ENCODE measurements around the gene ALDOB.

ALDOB gene

DNA sequence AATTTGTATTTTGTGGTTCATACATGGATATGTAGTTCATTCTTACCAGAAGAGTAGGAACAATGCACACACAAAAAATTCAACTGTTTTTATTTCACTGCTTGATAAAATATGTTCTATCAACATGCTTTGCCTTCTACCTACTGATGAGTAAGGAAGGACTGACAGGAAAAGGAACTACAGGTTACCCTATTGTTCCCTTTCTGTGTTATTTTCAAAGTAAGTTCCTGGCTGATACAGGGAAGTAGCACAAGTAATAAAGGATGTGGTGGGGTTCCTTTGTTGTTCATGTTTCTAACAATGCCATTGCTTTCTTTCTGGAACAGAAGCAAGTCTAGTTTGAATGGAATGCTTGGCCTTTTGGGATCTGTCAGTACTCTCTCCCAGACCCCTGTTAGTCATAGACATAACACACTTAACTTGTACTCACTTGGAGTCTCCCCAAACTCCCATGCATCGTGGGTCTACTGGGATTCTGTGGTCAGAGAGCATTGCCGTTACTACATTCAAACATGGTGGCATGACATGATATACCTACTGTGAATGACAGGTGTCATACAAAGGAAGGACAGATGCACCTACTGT, 20.2 kb upstream of the ALDOB start:
- DNase-seq (ENCODE audit: low read depth), result no peak

DNA sequence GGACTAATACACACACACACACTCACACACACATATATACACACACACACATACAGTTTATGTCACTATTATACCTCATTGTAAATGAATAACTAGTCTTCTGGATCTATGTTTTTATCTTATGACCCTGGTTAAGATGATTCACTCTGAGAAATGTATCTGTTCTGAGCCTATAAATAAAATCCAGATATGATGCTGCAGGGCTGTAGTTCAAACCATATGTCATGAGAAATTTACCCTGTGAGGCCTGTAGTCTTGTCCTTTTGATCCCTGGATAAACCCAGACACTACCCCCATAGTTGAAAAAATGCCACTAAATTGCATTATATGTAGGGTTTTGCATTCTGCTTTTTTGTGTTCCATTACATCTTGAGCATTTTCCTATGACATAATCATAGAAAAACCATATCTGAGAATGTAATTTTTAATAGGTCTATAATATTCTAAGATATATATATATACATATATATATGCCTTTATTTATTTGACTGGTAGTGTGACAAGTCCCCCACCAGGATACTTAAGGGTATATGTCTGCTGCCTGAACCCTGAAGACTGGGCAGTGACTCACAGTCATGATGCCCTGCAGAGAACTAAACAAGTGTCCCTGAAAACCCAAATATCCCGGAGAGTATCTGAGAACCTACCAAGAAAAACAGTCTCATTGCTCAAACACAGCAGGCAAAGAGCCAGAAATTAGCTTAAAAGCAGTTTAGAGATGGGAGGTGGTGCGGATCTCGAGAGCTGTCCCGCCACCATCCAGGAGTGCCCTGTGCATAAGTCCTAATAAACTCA, 18.4 kb upstream of the ALDOB start:
- DNase-seq (ENCODE audit: low read depth), result peak; percentile 47

DNA sequence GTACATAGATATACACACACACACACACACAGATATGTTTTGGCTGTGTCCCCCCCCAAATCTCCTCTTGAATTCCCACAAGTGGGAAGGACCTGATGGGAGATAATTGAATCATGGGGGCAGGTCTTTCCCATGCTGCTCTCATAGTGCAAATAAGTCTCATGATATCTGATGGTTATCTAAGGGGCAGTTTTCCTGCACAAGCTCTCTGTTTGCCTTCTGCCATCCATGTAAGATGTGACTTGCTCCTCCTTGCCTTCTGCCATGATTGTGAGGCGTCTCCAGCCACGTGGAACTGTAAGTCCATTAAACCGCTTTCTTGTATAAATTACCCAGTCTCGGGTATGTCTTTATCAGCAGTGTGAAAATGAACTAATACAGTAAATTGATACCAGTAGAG, 15.9 kb upstream of the ALDOB start:
- no peak for DNase-seq (ENCODE audit: low read depth)

DNA sequence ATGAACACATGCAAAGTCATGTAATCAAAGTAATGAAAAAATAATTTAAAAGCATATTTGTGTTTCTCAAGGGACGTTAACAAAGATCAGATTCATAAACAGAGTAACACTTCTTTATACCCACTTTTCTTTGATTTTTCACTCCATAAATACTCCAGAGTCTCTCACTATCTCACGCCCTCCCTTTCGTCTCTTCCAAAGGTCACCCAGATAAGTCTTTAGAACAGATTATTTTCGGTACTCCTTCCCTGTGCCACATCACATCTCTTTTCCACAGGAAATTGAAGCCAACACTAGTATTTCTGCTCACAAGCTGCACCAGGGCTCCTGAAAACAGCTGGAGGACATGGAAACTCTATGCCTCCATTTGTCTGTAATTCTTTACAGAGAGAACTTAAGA, 15.4 kb upstream of the ALDOB start:
- no peak for DNase-seq (ENCODE audit: low read depth)

DNA sequence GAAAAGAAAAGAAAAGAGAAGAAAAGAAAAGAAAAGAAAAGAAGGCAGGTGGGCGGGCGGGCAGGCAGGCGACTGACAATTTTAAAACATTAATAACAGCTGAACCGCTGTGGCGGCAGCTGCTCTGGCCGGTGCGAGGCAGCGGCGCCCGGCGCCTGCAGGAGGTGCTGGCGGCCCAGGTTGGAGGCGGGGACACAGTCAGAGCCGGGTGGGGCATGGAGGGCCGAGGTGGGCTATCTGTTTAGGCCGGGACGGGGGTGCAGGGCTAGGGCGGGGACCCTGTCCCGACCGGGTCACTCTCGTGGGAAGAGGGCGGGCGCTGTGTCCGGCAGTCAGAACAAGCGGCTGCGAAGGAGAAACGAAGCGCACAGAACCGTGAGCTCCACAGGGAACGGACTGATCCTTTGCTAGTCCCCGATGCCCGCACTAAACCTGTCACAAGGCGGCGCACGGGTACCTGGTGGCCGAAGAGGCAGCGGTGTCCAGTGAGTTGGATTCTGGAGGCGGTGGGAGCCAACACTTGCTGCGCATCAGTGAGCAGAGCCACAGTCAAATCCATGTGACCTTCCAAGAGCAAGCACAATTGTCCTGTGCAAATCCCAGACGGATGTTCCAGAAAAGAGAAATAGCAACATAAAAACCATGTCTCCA, 13.6 kb upstream of the ALDOB start:
- peak; percentile 71 for DNase-seq (ENCODE audit: low read depth)

DNA sequence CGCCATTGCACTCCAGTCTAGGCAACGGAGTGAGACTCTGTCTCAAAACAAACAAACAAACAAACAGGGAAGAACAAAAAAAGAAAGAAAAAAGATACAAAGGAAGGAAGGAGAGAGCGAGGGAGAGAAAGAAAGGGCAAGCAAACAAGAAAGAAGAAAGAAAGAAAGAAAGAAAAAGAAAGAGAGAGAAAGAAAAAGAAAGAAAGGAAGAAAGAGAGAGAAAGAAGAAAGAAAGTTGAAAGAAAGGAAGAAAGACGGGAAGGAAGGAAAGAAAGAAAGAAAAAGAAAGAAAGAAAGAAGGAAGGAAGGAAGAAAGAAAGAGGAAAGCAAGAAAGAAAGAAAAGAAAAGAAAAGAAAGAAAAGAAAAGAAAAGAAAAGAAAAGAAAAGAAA, 13.1 kb upstream of the ALDOB start:
- no peak for DNase-seq (ENCODE audit: low read depth)

DNA sequence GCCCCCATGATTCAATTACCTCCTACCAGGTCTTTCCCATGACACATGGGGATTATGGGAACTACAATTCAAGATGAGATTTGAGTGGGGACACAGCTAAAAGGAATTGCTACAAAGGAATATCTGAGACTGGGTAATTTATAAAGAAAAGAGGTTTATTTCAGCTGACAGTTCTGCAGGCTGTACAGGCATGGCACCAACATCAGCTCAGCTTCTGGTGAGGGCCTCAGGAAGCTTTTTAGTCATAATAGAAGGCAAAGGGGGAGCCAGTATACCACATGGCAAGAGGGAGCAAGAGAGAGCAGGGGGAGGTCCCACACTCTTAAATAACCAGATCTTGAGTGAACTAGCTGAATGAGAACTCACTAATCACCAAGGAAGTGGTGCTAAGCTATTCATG, 11.2 kb upstream of the ALDOB start:
- DNase-seq (ENCODE audit: low read depth), result no peak

DNA sequence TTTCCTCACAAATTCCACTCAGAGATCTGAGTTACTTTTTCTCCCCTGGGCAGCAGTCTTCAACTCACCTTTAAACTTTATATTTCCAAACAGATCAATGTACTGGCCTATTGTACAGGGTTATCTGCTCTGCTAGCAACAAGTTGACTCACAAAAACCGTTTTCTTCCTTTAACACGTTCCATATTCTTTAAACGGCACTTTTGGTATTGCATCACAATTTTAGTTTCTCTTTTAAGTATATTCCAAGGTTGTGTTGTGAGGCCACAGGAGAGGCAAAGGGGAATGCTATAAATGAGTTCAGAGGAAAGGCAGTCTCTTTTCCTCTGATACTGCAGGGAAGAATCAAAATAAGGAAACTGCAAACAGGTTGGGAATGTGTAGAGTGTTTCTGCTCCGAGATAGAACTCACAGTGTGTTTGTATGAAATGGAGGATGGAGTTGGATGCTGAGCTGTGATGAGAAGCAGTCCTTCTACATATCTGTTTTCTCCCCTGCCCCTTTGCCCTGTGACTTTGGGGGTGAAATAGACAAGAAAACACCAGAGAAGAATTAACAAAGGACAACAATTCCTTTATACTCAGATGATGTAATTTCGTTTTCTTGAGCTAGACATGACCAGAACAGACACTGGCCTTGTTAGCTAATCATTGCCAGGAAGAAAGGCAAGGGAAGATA, 9.9 kb upstream of the ALDOB start:
- peak; percentile 56 for DNase-seq (ENCODE audit: low read depth)

DNA sequence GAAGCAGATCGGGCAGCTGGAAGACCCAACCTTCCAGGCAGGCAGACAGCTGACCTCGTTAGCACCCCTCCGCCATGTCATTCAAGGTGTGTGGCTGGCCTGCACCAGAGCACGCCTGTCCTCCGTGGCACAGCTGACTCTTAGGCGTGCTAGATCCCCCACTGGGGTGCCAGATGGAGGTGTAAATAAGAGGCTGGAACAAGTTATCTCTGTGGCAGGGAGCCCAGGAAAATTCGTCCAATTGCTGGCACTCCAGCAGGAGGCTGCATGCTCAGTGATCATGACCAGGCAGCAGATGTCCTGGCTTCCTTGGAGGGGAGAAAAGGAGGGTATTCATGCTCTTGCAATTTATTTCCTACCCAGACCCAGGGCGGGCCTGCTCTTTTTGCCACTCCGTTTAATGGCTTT, 7.8 kb upstream of the ALDOB start:
- DNase-seq (ENCODE audit: low read depth), result no peak

DNA sequence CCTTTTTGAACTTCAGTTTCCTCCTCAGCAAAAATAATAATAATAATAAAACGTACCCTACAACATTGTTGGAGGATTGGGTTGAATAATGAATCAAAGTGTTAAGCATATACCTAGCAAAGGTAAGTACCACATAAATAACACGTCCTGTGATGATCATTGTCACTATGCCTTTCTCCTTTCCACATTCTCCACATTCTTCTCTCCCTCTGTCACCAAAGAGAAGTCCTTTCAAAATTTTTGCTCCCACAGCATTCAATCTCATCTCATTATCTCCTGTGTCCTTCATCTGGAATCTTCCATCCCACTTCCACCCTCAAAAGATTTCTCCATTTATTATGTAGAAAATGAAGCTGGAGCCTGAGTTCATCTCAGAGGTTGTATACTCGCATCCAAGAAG, 7.2 kb upstream of the ALDOB start:
- DNase-seq (ENCODE audit: low read depth), result no peak

DNA sequence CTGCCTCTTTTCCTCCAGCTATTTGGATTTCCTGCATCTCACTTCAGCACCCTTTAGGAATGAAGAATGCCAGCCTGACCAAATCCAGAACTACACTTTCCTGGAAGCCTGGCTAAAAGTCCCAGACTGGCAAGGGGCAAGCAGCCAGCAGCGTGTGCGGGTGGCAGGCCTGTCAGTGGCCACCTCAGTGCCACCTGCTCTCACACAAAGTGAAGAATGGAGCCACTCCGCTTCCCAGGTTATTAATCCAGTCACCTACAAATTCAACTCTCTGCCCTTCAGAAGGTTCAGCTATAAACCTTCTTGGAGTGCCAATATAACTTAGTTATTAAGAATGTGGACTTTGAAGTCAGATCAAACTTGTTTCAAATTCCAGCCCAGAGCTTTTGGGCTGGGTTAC, 6.7 kb upstream of the ALDOB start:
- no peak for DNase-seq (ENCODE audit: low read depth)

DNA sequence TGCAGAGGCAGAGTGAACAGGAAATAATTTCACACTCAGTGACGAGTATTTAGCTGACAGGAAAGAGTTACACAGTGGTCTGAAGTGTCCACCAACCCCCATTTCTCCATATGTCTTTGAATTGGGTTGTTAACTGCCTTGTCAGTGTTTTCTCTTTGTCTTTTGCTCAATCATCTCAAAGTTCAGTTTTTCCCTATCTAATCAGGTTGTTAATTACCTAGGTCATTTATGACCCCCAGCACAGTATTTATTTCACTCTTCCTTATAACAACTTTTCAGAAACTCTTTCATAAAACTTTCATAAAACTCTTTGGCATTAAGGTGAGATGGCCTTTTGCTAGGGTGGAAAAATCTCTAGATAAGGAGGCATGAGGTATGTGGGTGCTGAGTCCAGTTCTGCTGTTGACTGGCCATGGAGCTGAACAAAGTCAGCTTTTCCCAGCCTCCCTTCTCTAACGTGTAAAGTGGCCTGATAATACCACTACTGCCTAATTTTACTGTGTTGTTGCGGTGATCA, 5.2 kb upstream of the ALDOB start:
- DNase-seq (ENCODE audit: low read depth), result no peak

DNA sequence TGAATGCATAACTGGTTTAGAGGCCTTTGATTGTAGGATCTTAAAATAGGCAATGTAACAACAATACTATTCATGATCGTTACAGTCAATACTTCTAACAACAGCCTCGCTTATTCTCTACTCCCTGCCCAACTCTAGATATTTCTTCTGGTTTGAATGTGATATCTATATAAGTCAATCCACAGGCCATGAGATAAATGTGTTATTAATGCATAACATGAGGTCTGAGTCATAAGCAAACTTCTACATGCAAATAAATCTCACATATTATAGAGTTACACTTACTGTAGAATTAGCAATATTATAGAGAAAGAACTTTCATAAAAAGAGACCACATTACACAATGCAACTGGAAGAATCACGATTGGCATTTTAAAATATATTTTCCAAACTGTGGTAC, 2.9 kb upstream of the ALDOB start:
- DNase-seq (ENCODE audit: low read depth), result no peak

DNA sequence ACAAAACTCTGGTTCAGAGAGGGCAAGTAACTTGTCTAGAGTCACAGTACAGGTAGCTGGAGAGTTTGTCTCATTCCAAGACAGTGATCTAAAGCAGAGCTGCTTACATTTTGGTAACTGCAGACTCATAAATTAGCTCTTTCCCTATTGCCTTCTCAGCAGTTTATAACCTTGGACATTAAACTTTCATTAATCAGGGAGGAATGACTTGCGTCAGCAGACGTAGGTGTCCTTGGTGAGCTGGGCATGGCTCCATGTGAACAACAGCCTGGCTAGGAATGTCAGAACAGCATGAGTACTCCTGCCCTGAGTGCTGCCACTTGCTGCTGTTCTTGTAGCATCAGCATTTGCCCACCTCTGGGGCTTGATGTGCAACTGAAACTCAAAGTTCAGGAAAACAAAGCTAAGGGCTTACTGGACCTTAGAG, 2.2 kb upstream of the ALDOB start:
- DNase-seq (ENCODE audit: low read depth), result no peak

DNA sequence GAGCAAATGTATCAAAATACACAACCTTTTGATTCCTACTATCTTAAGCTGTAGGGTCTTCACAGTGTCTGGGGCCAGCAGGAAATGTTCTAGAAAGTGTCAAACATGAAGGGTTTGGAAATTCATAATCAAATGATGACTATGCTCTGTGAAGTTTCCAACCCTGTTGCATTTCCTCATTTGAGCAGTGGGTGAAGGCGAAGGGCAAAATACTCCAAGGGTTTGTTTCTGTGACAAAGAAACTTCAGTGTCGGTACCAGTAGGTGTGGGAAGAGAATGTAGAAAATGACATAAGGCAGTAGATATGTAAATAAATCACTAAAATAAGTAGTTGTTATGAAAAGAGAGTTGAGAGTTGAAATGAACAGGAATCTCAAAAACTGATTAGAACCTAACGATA, 576 bp downstream of the ALDOB start:
- no peak for DNase-seq (ENCODE audit: low read depth)

DNA sequence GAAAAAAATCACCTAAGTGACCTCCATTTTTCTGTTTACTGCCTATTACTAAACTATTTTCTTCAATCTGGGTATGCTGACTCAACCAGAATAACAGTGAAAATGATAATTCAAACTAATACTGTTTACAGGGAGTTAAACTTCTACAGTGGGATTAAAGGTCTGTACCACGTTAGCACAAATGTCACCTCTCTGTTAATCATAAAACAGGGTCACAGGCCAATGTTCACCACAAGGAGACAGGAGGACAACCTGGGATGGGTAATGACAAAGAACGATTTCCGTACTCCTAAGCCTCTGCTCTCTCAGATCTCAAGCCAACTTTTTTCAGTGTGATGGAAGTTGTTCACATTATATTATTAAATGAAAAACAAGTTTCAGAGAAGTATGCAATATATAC, 2.3 kb downstream of the ALDOB start:
- DNase-seq (ENCODE audit: low read depth), result no peak

DNA sequence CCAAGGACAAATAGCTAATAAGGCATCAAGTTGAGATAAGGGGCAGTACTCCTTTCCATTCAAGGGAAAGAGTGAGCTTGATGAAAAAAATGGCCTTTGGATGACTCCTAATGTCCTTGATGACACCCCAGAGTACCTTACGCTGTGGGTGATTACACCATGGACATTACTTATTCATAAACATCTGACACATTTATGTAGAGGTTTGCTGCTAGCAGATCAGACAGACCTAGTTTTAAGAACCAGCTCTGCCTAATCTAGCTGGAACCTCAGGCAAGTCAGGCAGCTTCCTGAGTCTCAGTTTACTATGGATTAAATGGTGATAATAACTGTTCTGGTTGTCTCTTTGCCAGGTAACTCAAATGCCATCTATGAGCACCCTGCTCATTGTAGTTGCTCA, 2.8 kb downstream of the ALDOB start:
- no peak for DNase-seq (ENCODE audit: low read depth)

DNA sequence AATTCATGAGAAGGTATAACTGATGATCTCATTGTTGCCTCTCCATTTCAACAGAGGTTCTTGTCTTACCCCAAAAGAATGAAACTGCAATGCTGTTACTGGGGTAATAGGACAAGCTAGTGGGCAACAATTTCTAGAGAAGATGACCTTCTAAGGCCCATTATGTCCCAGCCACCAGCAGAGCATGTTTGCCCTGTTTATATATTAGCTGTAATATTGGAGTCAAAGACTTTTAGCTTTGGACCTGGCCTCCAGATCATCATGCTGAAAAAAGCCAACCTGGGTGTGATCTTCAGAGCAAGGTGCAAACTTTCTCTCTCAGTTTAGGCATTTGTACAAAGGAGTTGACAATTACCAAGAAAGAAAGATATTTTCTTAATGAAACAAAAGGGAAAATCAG, 3.4 kb downstream of the ALDOB start:
- no peak for DNase-seq (ENCODE audit: low read depth)

DNA sequence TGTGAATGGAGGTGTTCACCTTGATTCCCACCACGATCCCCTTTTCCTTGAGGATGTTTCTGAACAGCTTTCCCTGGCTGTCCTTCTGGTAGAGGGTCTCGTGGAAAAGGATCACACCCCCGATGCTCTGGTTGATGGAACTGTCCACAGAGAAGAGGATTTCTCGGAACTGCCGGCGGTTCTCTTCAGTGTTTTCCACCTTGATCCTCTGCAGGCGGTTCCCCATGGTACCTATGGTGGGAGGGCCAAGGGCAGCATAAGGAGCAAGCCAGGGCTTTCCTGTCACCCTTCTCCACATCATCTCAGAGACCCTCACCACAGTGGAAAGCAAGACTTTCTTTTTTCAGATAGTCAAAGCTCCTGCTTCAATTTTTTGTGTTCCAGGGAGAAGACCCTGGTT, 5.8 kb downstream of the ALDOB start:
- DNase-seq (ENCODE audit: low read depth), result no peak

DNA sequence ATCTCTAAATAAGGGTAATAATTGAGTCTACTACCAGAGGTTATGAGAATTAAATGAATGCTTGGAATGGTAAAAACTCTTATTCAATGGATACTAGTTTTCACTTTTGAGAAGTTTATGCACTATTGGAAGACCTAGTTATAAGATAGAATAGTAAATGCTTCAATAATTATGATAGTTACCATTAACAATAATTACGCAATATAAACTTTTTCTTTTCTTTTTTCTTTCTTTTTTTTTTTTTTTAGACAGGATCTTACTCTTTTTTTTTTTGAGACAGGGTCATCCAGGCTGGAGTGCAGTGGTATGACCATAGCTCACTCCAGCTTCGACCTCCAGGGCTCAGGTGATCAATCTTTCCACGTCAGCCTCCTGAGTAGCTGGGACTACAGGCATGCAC, 6.7 kb downstream of the ALDOB start:
- DNase-seq (ENCODE audit: low read depth), result no peak

DNA sequence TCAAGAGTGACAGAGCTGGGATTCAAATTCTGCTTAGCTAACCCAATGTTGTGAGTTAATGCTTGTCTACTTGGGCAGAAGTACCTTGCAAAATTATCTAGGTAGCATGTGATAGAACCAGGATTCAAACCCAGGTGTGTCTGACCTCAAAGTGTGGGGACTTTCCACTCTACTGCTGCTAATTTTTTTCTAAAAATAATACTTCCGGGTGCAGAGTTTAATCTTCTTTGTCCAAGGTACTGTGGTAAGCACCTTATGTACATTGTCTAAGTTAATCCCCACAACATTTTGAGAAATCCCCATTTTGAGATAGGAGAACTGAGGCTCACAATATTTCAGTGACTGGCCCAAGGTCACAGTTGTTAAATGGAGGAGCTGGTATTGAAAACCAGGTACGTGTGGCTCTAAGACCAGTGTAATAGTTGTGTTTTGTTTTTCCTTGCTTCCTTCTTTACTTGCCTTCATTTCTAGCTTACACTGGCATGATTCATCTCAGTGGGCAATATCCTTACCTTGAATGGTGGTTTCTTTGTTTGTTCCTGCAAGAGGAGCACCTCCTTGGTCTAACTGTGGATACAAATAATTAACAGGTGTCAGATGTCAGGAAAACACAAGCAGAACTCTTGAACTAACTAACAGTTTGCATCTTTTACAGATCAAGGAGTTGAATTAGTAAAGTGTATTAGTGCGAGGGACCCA, 7.5 kb downstream of the ALDOB start:
- DNase-seq (ENCODE audit: low read depth), result no peak

DNA sequence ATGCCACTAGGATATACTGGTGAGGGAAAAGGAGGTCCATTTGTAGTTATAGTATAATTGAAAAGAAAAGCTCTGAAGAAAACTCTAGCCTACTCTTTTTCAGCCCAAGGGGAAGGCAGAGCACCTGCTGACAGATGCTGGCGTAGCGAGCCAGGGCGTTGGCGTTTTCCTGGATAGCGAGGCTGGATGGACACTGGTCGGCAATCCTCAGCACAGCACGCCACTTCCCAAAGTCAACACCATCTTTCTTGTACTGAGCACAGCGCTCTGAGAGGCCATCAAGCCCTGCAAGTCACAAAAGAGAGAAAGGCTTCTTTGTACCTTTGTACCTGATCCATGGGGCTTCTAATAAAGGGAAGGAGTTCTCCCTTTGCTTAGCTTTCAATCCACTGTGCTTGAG, 8.2 kb downstream of the ALDOB start:
- no peak for DNase-seq (ENCODE audit: low read depth)

Measured in iris pigment epithelial cell (primary cell).